SKM-1 treated with dmso at 0.1 percent for 144 hours (cell line): ENCODE data around the gene PGS1.

Experiments used
- DNase-seq: peaks from one replicate; lab custom pipeline; 2025; ENCODE audit not compliant: unreplicated experiment; lab: John Stamatoyannopoulos, UW

The PGS1 gene

GRCh38 chr17:78423961-78424675 lies 45.7 kb downstream of the PGS1 start:
- DNase-seq = no peak

GRCh38 chr17:78425429-78425828 lies 47.0 kb downstream of the PGS1 start:
- no peak for DNase-seq

- no peak for DNase-seq
Observed at GRCh38 chr17:78426293-78426879, 47.9 kb downstream of the PGS1 start.

- DNase-seq = no peak
Observed at GRCh38 chr17:78427140-78427539, 48.7 kb downstream of the PGS1 start.

- DNase-seq = no peak
Observed at GRCh38 chr17:78428025-78428575, 49.7 kb downstream of the PGS1 start.

- DNase-seq = no peak
Observed at GRCh38 chr17:78428836-78429617, 50.6 kb downstream of the PGS1 start.

GRCh38 chr17:78429618-78429995 lies 51.2 kb downstream of the PGS1 start:
- DNase-seq = no peak

GRCh38 chr17:78430892-78431691 lies 52.6 kb downstream of the PGS1 start:
- no peak for DNase-seq

GRCh38 chr17:78431692-78431958 lies 53.2 kb downstream of the PGS1 start:
- no peak for DNase-seq

- DNase-seq = no peak
Observed at GRCh38 chr17:78432226-78433012, 54.0 kb downstream of the PGS1 start.

- DNase-seq = no peak
Observed at GRCh38 chr17:78433013-78433727, 54.7 kb downstream of the PGS1 start.

- no peak for DNase-seq
Observed at GRCh38 chr17:78433780-78434335, 55.4 kb downstream of the PGS1 start.

- no peak for DNase-seq
Observed at GRCh38 chr17:78434455-78435329, 56.2 kb downstream of the PGS1 start.

- no peak for DNase-seq
Observed at GRCh38 chr17:78435330-78436005, 57.0 kb downstream of the PGS1 start.

- DNase-seq = no peak
Observed at GRCh38 chr17:78437508-78438169, 59.2 kb downstream of the PGS1 start.

GRCh38 chr17:78438271-78438691 lies 59.8 kb downstream of the PGS1 start:
- no peak for DNase-seq

GRCh38 chr17:78438694-78439325 lies 60.4 kb downstream of the PGS1 start:
- DNase-seq = no peak
